Measurements from ENCODE around the gene NAGA.
"Not testable (repeated sequence)": the region's sequence is repeated elsewhere in the genome, so short reads cannot be mapped to it uniquely, and the experiment has no call there.

The NAGA gene

DNA sequence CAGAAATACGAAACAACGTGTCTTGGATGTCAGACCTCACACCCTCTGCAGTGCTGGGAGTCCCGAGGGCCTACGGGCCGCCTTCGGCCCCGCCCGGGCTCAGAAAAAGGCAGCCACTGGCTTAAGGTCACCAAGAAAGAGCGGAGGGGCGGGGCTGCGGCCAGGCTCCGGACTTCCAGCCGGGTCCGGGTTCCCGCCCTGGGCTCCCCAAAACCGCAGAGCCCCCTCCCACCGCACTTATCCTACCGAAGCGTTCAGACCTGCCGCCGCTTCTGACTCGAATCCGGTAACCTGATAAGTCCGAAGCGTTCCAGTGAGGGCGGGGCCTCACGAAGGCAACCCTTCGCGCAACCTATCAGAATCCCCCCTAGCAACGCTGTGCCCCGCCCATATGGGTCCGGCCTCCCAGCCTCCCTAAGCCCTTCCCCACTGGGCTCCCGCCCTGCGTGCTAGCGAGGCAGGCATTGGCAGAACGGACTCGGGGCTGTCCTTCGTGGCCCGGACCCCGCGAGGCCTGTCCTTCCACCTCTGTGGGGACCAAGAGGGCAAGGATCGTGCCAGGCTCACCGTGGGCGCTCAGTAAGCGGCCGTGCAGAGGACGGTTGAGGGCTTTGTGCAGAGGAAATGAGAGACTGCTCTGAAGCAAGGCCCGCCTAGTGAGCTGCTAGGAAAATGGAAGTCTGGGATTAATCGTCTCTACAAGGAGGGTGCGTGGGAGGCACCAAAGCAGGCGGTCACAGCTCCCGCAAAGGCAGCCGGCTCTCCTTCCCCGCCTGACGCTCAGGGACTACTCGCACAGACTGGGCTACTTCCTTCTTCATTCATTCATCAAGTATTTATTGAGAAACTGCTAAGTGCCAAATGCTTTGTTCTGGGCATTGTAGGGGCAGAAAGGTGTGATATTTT is at the start of gene NAGA:
Gene NAGA, minus strand, starts transcription at position 296 of the 906 bp plus-strand sequence. CDS start 515 bp downstream, outside the sequence.
- peak within 1 kb of the TSS; percentile 89 for H3K4me3 Mint-ChIP-seq
- peak within 1 kb of the TSS; percentile 87 for H3K27ac Mint-ChIP-seq
- H3K9me3 Mint-ChIP-seq (ENCODE audit: low read depth): no peaks in the 10 kb centered on the region
- peaks cover 39% of the 10 kb centered on the region for H3K4me1 Mint-ChIP-seq (ENCODE audit: low read depth)
- H3K36me3 Mint-ChIP-seq: no peaks in the 10 kb centered on the region
- no peaks in the 10 kb centered on the region for H3K27me3 Mint-ChIP-seq

DNA sequence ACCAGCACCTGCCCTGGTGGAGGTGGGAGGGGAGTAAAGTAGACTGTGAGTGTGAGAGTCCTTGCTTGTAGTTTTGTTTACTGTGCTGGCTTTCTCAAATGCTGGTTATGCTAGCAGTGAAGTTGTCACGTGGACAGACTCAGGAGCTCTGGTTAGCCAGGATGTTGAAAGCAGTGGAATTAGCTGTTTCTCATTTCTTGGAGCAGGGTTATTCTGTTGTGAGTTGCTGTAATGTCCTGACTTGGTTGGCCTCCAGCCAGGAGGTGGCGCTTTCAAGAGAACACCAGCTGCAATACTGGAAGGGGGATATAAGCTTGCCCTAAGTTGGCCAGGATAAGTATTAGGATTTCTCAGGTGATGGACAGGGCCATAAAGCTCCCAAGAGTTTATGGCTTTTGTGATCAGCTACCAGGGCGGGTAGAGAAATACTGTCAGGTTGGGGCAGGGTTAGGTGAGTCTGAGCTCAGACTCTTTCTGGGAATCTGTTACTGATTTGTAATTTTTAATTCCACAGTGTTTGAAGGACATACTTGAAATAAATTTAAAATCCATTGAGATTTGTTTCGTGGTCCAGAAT is 46.3 kb upstream of the NAGA start:
- Mint-ChIP-seq H3K36me3 (peaks cover 14% of the 10 kb centered on the region), H3K4me1 (ENCODE audit: low read depth) (peaks cover 30% of the 10 kb centered on the region), H3K9me3 (ENCODE audit: low read depth) (peaks cover 3% of the 10 kb centered on the region), H3K27ac (no peak overlapping the region), H3K4me3 (no peak overlapping the region), H3K27me3 (no peaks in the 10 kb centered on the region)

DNA sequence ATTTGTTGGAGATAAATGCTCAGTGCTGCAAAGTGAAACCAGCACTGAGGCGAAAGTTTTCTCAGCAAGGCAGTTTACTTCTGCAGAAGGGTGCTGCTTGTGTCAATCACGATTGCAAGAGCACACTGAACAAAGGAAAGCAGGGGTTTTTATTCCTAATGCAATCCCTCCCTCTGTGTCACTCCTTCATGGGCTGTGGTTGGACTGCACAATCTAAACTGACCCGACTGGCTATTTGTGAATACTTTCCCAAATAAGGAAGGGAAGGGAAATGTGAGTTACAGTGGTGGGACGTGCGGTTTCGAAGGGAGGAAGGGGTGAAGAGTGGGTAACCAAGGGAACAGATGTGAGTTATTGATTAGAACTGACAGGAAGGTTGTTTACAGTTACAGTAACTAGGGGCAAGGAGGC is 44.8 kb upstream of the NAGA start:
- not testable (repeated sequence) for H3K27me3 Mint-ChIP-seq; H3K27ac Mint-ChIP-seq; H3K4me3 Mint-ChIP-seq; H3K9me3 Mint-ChIP-seq (ENCODE audit: low read depth)
- Mint-ChIP-seq H3K4me1 (ENCODE audit: low read depth) (peaks cover 16% of the 10 kb centered on the region), H3K36me3 (peaks cover 14% of the 10 kb centered on the region)

DNA sequence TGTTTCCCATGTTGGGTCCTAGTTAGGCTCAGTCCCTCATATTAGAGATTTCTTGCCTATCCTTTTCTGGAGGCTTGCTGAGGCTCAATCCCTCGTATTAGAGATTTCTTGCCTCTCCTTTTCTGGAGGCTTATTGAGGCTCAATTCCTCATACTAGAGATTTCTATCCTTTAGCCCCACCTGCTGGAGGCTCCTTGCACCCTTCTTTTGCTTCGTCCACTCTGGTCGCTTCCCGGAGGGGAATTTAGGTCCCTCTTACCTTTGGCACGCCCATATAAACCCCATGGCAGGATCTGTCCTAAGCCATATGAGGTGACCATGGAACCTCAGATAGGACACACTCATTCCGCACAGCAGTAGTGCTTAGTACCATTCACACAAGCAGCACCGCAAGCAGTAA is 44.1 kb upstream of the NAGA start:
- H3K36me3 Mint-ChIP-seq: peaks cover 14% of the 10 kb centered on the region
- no peaks in the 10 kb centered on the region for H3K27me3 Mint-ChIP-seq
- H3K27ac Mint-ChIP-seq: no peak overlapping the region
- H3K9me3 Mint-ChIP-seq (ENCODE audit: low read depth): peaks cover 3% of the 10 kb centered on the region
- H3K4me3 Mint-ChIP-seq: no peak overlapping the region
- H3K4me1 Mint-ChIP-seq (ENCODE audit: low read depth): peaks cover 9% of the 10 kb centered on the region

DNA sequence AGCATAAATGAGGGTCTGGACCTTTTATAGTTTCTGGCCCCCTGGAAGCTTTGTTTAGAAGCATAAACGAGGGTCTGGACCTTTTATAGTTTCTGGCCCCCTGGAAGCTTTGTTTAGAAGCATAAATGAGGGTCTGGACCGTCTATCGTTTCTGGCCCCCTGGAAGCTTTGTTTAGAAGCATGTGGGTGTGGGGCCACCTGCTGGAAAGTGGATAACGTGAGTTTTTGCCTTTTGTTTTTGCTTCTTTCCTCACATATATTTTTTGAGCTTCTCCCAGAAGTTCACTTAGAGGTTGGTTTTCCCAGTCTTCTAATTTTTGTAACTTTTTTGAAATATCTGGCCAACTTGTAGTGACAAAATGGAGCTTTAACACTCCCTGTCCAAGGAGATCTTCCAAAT is 42.2 kb upstream of the NAGA start:
- H3K36me3 Mint-ChIP-seq: peaks cover 17% of the 10 kb centered on the region
- H3K4me3 Mint-ChIP-seq; H3K27me3 Mint-ChIP-seq; H3K9me3 Mint-ChIP-seq (ENCODE audit: low read depth); H3K27ac Mint-ChIP-seq; H3K4me1 Mint-ChIP-seq (ENCODE audit: low read depth): not testable (repeated sequence)

DNA sequence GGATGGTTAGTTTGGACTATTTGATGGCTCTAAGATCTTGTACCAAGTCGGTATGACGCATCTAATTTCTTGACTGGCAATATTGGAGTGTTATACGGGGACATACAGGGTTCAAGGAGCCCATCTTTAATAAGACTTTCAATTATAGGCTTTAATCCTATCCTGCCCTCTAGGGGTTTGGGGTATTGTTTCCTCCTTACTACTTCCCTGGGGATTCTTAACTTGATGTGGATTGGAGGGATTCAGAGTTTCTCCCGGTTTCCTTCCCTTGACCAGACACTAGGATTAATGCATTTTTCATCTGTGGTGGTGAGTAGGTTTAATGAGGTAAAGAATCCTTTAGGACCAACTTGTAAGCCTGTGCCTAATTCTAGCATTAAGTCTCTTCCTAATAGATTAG is 41.2 kb upstream of the NAGA start:
- H3K27ac Mint-ChIP-seq: no peak overlapping the region
- H3K4me1 Mint-ChIP-seq (ENCODE audit: low read depth): no peaks in the 10 kb centered on the region
- H3K36me3 Mint-ChIP-seq: peaks cover 20% of the 10 kb centered on the region
- H3K9me3 Mint-ChIP-seq (ENCODE audit: low read depth): peaks cover 3% of the 10 kb centered on the region
- no peaks in the 10 kb centered on the region for H3K27me3 Mint-ChIP-seq
- H3K4me3 Mint-ChIP-seq: no peak overlapping the region

DNA sequence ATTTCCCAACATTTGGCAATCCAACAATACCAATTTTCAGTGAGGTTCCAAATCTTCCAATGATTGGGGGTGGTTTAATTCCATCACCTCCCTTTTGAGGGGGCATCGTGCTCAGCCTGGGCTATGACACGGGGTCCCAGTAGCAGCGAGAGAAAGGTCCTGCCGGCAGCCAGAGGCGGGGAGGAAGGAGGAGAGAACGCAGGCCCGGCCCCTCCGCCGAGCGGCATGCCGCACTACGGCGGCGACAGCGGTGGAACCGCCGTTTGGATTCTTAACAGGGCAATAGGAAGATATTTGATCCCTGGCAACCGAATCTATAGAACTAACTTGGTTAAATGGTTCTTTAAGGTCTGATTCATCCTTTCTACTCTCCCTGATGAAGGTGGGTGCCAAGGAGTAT is 38.2 kb upstream of the NAGA start:
- no peak overlapping the region for H3K4me3 Mint-ChIP-seq
- H3K4me1 Mint-ChIP-seq (ENCODE audit: low read depth): no peaks in the 10 kb centered on the region
- no peaks in the 10 kb centered on the region for H3K27me3 Mint-ChIP-seq
- H3K9me3 Mint-ChIP-seq (ENCODE audit: low read depth): no peaks in the 10 kb centered on the region
- H3K36me3 Mint-ChIP-seq: peaks cover 14% of the 10 kb centered on the region
- H3K27ac Mint-ChIP-seq: no peak overlapping the region

DNA sequence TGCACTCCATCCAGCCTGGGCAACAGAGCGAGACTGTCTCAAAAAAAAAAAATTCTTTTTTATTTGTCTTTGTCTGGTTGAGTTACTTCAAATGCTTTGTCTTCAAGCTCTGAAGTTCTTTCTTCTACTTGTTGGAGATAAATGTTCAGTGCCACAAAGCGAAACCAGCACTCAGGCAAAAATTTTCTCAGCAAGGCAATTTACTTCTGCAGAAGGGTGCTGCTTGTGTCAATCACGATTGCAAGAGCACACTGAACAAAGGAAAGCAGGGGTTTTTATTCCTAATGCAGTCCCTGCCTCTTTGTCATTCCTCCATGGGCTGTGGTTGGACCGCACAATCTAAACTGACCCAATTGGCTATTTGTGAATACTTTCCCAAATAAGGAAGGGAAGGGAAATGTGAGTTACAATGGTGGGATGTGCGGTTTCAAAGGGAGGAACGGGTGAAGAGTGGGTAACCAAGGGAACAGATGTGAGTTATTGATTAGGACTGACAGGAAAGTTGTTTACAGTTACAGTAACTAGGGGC is 33.8 kb upstream of the NAGA start:
- H3K27ac Mint-ChIP-seq; H3K9me3 Mint-ChIP-seq (ENCODE audit: low read depth); H3K4me1 Mint-ChIP-seq (ENCODE audit: low read depth); H3K27me3 Mint-ChIP-seq; H3K4me3 Mint-ChIP-seq: not testable (repeated sequence)
- H3K36me3 Mint-ChIP-seq: peaks cover 23% of the 10 kb centered on the region

DNA sequence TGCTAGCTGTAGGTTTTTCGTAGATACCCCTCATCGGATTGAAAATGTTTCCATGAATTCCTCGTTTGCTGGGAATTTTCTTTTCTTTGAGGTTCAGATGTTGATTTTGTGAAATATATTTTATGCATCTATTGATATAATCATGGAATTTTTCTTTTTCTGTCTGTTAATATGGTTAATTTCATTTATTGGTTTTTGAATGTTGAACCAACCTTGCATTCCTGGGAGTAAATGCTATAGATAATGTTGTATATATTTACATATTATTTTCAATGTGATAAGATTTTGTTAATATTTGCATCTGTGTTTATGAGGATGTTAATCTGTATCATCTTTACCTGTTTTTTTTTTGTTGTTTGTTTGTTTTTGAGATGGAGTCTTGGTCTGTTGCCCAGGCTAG is 30.6 kb upstream of the NAGA start:
- Mint-ChIP-seq H3K27me3 (no peaks in the 10 kb centered on the region), H3K4me3 (no peak overlapping the region), H3K9me3 (ENCODE audit: low read depth) (no peaks in the 10 kb centered on the region), H3K36me3 (peaks cover 19% of the 10 kb centered on the region), H3K4me1 (ENCODE audit: low read depth) (no peaks in the 10 kb centered on the region), H3K27ac (no peak overlapping the region)

DNA sequence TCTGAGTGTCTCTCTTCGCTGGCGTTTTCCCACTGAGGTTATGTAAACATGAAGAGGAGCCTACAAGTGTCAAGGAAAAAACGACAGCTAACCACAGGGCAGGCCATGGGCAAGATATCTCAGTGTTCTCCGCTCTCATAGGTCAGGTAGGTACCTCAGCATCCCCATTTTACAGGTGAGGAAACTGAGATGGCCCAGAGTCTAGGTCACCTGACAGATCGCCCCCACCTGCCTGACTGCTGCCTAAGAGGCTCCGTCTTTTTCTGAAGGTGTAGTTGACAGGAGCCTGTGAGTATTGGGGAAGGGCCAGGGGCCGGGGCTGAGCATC is 20.8 kb upstream of the NAGA start:
- H3K4me3 Mint-ChIP-seq: peak overlapping the region; percentile 98
- H3K4me1 Mint-ChIP-seq (ENCODE audit: low read depth): peaks cover 27% of the 10 kb centered on the region
- H3K9me3 Mint-ChIP-seq (ENCODE audit: low read depth): no peaks in the 10 kb centered on the region
- H3K27ac Mint-ChIP-seq: peak overlapping the region; percentile 99
- peaks cover 8% of the 10 kb centered on the region for H3K36me3 Mint-ChIP-seq
- H3K27me3 Mint-ChIP-seq: no peaks in the 10 kb centered on the region

DNA sequence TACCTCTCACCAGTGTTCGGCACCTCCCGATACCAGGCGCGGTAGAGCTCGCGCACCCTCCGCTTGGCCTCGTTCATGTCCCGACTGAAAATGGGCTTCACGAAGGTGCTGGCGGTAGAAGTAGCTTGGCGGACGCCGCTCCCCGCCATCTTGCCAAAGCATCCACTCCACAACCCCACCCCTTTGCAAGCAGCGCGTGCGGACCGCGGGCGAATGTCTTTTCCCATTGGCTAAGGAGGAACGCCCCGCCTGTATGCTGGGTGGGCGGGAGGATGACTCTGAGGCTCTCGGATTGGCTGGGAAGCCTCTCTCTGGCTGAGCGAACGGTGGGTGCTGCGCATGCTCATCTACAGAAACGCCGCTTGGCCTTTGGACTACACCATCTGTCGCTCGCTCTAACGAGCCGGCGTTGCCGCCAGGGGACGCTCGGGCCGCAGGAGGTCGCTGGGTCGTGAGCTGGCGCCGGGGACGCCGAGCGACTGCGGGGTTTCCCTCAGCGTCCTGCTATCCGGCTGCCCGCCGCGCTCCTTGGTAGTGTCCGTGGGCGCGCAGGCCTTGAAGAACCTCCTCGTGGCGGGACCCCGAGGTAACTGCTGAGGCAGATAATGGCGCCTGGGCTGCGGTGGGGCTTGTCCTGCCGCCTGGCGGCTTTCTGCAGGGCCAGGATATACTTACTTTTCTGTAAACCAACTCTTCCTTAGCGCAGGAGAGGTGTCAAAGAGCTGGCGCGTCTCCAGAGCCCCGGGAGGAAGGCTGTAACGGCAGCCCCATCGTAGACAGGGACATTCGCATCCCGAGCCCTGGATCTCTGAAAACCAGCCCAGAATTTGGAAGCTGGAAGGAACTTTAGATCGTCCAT is 20.2 kb upstream of the NAGA start, which contains the start of gene NDUFA6:
Gene NDUFA6, minus strand, starts transcription at position 177 of the 859 bp plus-strand sequence. Its CDS starts 28 bp downstream, at position 149.
- Mint-ChIP-seq H3K36me3 (peaks cover 8% of the 10 kb centered on the region), H3K27ac (peak within 1 kb of the TSS; percentile 99), H3K27me3 (no peaks in the 10 kb centered on the region), H3K4me1 (ENCODE audit: low read depth) (peaks cover 28% of the 10 kb centered on the region), H3K4me3 (peak within 1 kb of the TSS; percentile 98), H3K9me3 (ENCODE audit: low read depth) (no peaks in the 10 kb centered on the region)

DNA sequence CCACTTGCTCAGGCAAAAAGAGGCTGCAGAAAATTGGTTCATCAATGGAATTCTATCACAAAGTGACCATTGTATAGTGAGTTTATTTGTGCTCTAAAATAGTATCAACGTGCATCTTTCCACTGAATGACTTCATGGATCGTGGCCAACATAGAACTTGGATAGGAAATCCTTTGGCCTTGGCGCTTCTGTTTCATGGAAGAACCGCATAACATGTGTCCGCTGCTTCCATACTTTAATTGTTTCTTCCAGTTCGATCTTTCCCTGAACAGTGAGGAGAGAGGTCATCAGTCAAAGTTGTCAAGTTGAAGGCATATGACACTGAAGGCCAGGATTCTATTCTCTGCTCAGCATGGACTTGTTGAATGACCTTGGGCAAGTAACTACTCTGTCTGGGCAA is 15.4 kb upstream of the NAGA start:
- Mint-ChIP-seq H3K9me3 (ENCODE audit: low read depth) (no peaks in the 10 kb centered on the region), H3K4me1 (ENCODE audit: low read depth) (peaks cover 45% of the 10 kb centered on the region), H3K4me3 (no peak overlapping the region), H3K36me3 (peaks cover 19% of the 10 kb centered on the region), H3K27me3 (no peaks in the 10 kb centered on the region), H3K27ac (peak overlapping the region; percentile 47)

DNA sequence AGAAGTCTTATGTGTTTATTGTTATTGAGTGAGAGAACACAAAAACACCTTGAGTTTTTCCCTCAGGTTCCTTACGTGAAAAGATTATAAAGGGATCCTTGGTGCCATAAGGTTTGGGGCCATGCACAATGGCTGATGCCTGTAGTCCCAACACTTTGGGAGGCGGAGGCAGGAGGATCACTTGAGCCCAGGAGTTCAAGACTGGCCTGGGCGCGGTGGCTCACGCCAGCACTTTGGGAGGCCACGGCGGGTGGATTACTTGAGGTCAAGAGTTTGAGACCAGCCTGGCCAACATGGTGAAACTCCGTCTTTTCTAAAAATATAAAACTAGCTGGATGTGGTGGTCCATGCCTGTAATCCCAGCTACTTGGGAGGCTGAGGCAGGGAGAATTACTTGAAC is 14.3 kb upstream of the NAGA start:
- no peaks in the 10 kb centered on the region for H3K9me3 Mint-ChIP-seq (ENCODE audit: low read depth)
- H3K4me1 Mint-ChIP-seq (ENCODE audit: low read depth): peaks cover 51% of the 10 kb centered on the region
- no peak overlapping the region for H3K27ac Mint-ChIP-seq
- H3K36me3 Mint-ChIP-seq: peaks cover 19% of the 10 kb centered on the region
- no peaks in the 10 kb centered on the region for H3K27me3 Mint-ChIP-seq
- H3K4me3 Mint-ChIP-seq: no peak overlapping the region

DNA sequence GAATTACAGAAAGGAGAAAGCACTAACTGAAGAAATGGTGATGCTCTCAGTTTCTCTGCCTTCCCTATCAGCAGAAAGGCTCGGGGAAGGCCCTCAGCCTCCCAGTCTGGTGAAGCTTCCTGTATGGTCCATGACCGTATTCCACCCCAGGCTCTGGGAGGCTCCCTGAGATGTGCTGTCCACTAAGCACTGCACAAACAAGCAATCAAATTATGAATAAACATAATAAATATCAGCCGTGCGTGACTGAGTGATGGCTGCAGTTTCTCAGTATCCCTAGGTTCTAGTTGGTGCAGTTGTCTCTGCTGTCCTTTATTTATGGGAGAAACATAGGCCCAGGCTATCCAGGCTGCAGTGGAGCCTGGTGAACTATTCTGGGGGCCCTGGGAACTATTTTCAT is 12.5 kb upstream of the NAGA start:
- H3K36me3 Mint-ChIP-seq: peaks cover 13% of the 10 kb centered on the region
- peaks cover 48% of the 10 kb centered on the region for H3K4me1 Mint-ChIP-seq (ENCODE audit: low read depth)
- peak overlapping the region; percentile 46 for H3K4me3 Mint-ChIP-seq
- H3K27me3 Mint-ChIP-seq: no peaks in the 10 kb centered on the region
- no peak overlapping the region for H3K27ac Mint-ChIP-seq
- no peaks in the 10 kb centered on the region for H3K9me3 Mint-ChIP-seq (ENCODE audit: low read depth)

DNA sequence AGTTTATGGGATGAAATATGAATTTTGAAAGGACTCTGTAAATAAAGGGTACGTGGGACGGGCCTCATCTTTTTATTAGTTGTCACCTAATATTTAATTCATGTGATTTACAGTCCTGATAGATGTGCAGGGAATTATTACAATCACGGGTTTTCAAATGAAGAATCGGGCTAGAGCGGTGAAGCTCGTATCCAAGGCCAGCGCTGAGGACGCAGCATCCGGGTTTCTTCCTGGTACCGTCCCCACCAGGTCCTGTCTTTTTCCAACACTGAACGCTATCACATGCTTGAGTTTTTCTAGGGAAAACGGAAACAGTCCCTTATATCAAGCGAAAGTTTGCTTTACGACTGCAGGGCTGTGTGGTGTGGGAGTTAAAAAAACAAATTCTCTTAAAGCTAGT is 9.7 kb upstream of the NAGA start:
- Mint-ChIP-seq H3K4me3 (peak overlapping the region; percentile 99), H3K27me3 (no peaks in the 10 kb centered on the region), H3K4me1 (ENCODE audit: low read depth) (peaks cover 41% of the 10 kb centered on the region), H3K27ac (peak overlapping the region; percentile 97), H3K9me3 (ENCODE audit: low read depth) (no peaks in the 10 kb centered on the region), H3K36me3 (peaks cover 11% of the 10 kb centered on the region)

All from activated naive CD8-positive, alpha-beta T cell (primary cell).